Stomach (tissue), 9 donors: Measurements from ENCODE around the gene MUC6. TPM values are rescaled to one million over a fixed set of nuclear protein-coding genes. Genes with fewer than 3 reads are reported as not detected.

Source experiments
- DNase-seq, 2 donors: peaks; one replicate each; pipeline versions ENCODE4 v3.0.0 to v3.0.0-alpha.2; 2013 to 2019
- H3K27ac ChIP-seq, 5 donors: fragments of 200-600 bp in 4 of 5; sonication (generic) in 4 of 5; one replicate each; pipeline ENCODE4 v1.5.1; 2013 to 2019; ENCODE audit warnings: mild to moderate bottlenecking in 1 of 5, moderate library complexity in 1 of 5
- H3K27me3 ChIP-seq, 3 donors: fragments of 200-600 bp; sonication (generic); one replicate each; pipeline ENCODE4 v1.5.1; 2017 to 2019; ENCODE audit warnings: mixed run types in 1 of 3
- H3K36me3 ChIP-seq, 4 donors: fragments of 200-600 bp; sonication (generic); 1 replicate in 3 of 4; 2 replicates in 1 of 4; pipeline ENCODE4 v1.5.1; 2016 to 2019
- H3K4me1 ChIP-seq, 4 donors: fragments of 200-600 bp; sonication (generic); one replicate each; pipeline ENCODE4 v1.5.1; 2016 to 2019
- H3K4me3 ChIP-seq, 4 donors: fragments of 200-600 bp; sonication (generic) in 3 of 4; one replicate each; pipeline ENCODE4 v1.5.1; 2016 to 2019; ENCODE audit warnings: mild to moderate bottlenecking in 1 of 4
- H3K9me3 ChIP-seq, 4 donors: fragments of 200-600 bp; sonication (generic); one replicate each; pipeline ENCODE4 v1.5.1; 2016 to 2019
- EP300 ChIP-seq: sonication (generic); formaldehyde crosslinking; IDR thresholded peaks from one replicate; pipeline ENCODE4 v1.6.1; 2017; ENCODE audit warnings: antibody characterized with exemption
- POLR2A ChIP-seq, 4 donors: fragments of 450-650 bp; IDR thresholded peaks; one replicate each; pipeline ENCODE4 v1.6.1; 2016; ENCODE audit warnings: antibody characterized with exemption in 4 of 4, control low read depth in 2 of 4, mild to moderate bottlenecking in 1 of 4, moderate library complexity in 1 of 4
- POLR2AphosphoS5 ChIP-seq, 3 donors: sonication (generic); formaldehyde crosslinking; IDR thresholded peaks; one replicate each; pipeline ENCODE4 v1.6.1; 2016; ENCODE audit warnings: antibody characterized with exemption in 3 of 3
- WGBS, 5 donors: extraction: QIAGEN DNeasy Blood & Tissue Kit in 3 of 5; methylation state at CpG; one replicate each; pipeline versions ENCODE4 v1.1.5 to v1.1.7; 2013 to 2018; 5-methylcytosine and 5-hydroxymethylcytosine counted together
- intact Hi-C: fragments of 100-400 bp; cut with DNase I; formaldehyde crosslinking; loops from one replicate; pipeline ENCODE4 v1.15.1; 2023; ENCODE audit warnings: low total_unique reads
- polyA plus RNA-seq, 3 donors: library from polyadenylated mRNA; stranded (reverse); fragments of 200-250 nt; gene quantifications; one replicate each; pipeline ENCODE4 v1.2.3, GENCODE V29; 2013
- total RNA-seq, 5 donors: library from RNA; depleted of rRNA; stranded (reverse); fragments of >200 nt; gene quantifications; one replicate each; pipeline versions ENCODE4 v1.1.0 to v1.2.3, GENCODE V29; 2014 to 2016
- TF ChIP-seq, protein P1 (sequence below), 7 experiments: fragments of 450-650 bp in 4 of 7; fragments of 200-600 bp in 3 of 7; sonication (generic) in 3 of 7; IDR thresholded peaks; one replicate each; pipeline ENCODE4 v1.5.1; 2016 to 2019; ENCODE audit warnings: antibody characterized with exemption in 7 of 7, control low read depth in 2 of 7, mild to moderate bottlenecking in 1 of 7
- donor health status: healthy with polysubstance abuse.
- donor health status: Bipolar disorder and iron deficiency.
- donor health status: healthy.

Gene MUC6
- total and polyA plus RNA-seq, 8 donors, result 0.29 to 215 (median 108) TPM

DNA sequence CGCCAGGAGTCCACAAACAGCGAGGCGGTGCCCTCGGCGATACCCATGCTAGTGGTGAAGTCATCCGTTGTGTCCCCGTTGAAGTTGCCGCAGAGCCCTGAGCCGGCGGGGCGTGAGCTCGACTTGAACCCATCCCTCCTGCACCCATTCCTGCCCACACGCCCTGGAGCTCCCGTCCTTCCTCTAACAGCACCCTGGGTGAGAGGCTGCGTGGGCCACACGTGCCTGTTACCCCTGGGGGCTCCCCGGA lies 8.3 kb downstream of the MUC6 start:
- Histone ChIP-seq H3K4me1 (peaks cover 0 to under 1% (median 0%) of the 10 kb centered on the region in 4 donors), H3K4me3 (no peak overlapping the region), H3K9me3 (no peaks in the 10 kb centered on the region), H3K27ac (no peak overlapping the region), H3K36me3 (peaks cover 0 to 27% (median 12%) of the 10 kb centered on the region in 4 donors), H3K27me3 (peaks cover 0 to 87% (median 0%) of the 10 kb centered on the region in 3 donors)
- intact Hi-C loops, result no loop called here
- no peak for DNase-seq
- TF ChIP-seq EP300 (no peak), POLR2A (IDR thresholded peaks at IDR 0.05) (no peak), POLR2AphosphoS5 (IDR thresholded peaks at IDR 0.05) (no peak)
- TF ChIP-seq, protein P1, sequence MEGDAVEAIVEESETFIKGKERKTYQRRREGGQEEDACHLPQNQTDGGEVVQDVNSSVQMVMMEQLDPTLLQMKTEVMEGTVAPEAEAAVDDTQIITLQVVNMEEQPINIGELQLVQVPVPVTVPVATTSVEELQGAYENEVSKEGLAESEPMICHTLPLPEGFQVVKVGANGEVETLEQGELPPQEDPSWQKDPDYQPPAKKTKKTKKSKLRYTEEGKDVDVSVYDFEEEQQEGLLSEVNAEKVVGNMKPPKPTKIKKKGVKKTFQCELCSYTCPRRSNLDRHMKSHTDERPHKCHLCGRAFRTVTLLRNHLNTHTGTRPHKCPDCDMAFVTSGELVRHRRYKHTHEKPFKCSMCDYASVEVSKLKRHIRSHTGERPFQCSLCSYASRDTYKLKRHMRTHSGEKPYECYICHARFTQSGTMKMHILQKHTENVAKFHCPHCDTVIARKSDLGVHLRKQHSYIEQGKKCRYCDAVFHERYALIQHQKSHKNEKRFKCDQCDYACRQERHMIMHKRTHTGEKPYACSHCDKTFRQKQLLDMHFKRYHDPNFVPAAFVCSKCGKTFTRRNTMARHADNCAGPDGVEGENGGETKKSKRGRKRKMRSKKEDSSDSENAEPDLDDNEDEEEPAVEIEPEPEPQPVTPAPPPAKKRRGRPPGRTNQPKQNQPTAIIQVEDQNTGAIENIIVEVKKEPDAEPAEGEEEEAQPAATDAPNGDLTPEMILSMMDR (IDR thresholded peaks at IDR 0.05), result no peak
- 39 to 97% (median 66%) methylated on average over 5 to 17 of the region's 17 CpGs for WGBS, 5 donors

- TF ChIP-seq, protein P1 (IDR thresholded peaks at IDR 0.05), result no peak
- TF ChIP-seq EP300 (no peak), POLR2A (IDR thresholded peaks at IDR 0.05) (no peak), POLR2AphosphoS5 (IDR thresholded peaks at IDR 0.05) (no peak)
- 51 to 75% (median 74%) methylated on average over 16 to 36 of the region's 36 CpGs for WGBS, 5 donors
- peaks cover 0 to 27% (median 12%) of the 10 kb centered on the region in 4 donors for H3K36me3 ChIP-seq
- intact Hi-C loops, result no loop called here
- no peak overlapping the region for H3K4me3 ChIP-seq
- DNase-seq, result no peak
- H3K4me1 ChIP-seq, result no peaks in the 10 kb centered on the region
- H3K27me3 ChIP-seq, result peaks cover 0 to 81% (median 0%) of the 10 kb centered on the region in 3 donors
- no peaks in the 10 kb centered on the region for H3K9me3 ChIP-seq
- H3K27ac ChIP-seq, result no peak overlapping the region
Observed at GRCh38 chr11:1027483-1028290, 8.8 kb downstream of the MUC6 start.

GRCh38 chr11:1026641-1027482 lies 9.7 kb downstream of the MUC6 start:
- H3K27me3 ChIP-seq, result peaks cover 0 to 81% (median 0%) of the 10 kb centered on the region in 3 donors
- 68 to 87% (median 79%) methylated on average over 8 to 46 of the region's 46 CpGs for WGBS, 5 donors
- H3K4me1 ChIP-seq, result no peaks in the 10 kb centered on the region
- peaks cover 0 to 32% (median 12%) of the 10 kb centered on the region in 4 donors for H3K36me3 ChIP-seq
- no peaks in the 10 kb centered on the region for H3K9me3 ChIP-seq
- no peak for DNase-seq
- H3K4me3 ChIP-seq, result no peak overlapping the region
- TF ChIP-seq EP300, result no peak
- TF ChIP-seq, protein P1 (IDR thresholded peaks at IDR 0.05), result no peak
- no peak for TF ChIP-seq POLR2AphosphoS5 (IDR thresholded peaks at IDR 0.05)
- no peak for TF ChIP-seq POLR2A (IDR thresholded peaks at IDR 0.05)
- no peak overlapping the region for H3K27ac ChIP-seq
- intact Hi-C loops, result no loop called here

GRCh38 chr11:1026163-1026450 lies 10.4 kb downstream of the MUC6 start:
- TF ChIP-seq, protein P1 (IDR thresholded peaks at IDR 0.05), result no peak
- TF ChIP-seq POLR2A (IDR thresholded peaks at IDR 0.05) (no peak), POLR2AphosphoS5 (IDR thresholded peaks at IDR 0.05) (no peak), EP300 (no peak)

More at GRCh38 chr11:1026163-1026450, 10.4 kb downstream of the MUC6 start:
- no peak for DNase-seq
- H3K9me3 ChIP-seq, result no peaks in the 10 kb centered on the region
- H3K27me3 ChIP-seq, result peaks cover 0 to 76% (median 0%) of the 10 kb centered on the region in 3 donors
- peaks cover 0 to 32% (median 12%) of the 10 kb centered on the region in 4 donors for H3K36me3 ChIP-seq
- H3K27ac ChIP-seq, result no peak overlapping the region
- intact Hi-C loops, result no loop called here
- WGBS, 5 donors, result 61 to 82% (median 65%) methylated on average over 3 to 14 of the region's 14 CpGs
- no peaks in the 10 kb centered on the region for H3K4me1 ChIP-seq
- H3K4me3 ChIP-seq, result no peak overlapping the region
